NCI-H82 treated with DMSO at 0.1 percent for 48 hours (cell line): ENCODE results near the gene HSPA9.

Experiments
- DNase-seq: peaks from one replicate; lab custom pipeline; 2025; ENCODE audit not compliant: unreplicated experiment; lab: John Stamatoyannopoulos, UW

HSPA9 gene

DNA sequence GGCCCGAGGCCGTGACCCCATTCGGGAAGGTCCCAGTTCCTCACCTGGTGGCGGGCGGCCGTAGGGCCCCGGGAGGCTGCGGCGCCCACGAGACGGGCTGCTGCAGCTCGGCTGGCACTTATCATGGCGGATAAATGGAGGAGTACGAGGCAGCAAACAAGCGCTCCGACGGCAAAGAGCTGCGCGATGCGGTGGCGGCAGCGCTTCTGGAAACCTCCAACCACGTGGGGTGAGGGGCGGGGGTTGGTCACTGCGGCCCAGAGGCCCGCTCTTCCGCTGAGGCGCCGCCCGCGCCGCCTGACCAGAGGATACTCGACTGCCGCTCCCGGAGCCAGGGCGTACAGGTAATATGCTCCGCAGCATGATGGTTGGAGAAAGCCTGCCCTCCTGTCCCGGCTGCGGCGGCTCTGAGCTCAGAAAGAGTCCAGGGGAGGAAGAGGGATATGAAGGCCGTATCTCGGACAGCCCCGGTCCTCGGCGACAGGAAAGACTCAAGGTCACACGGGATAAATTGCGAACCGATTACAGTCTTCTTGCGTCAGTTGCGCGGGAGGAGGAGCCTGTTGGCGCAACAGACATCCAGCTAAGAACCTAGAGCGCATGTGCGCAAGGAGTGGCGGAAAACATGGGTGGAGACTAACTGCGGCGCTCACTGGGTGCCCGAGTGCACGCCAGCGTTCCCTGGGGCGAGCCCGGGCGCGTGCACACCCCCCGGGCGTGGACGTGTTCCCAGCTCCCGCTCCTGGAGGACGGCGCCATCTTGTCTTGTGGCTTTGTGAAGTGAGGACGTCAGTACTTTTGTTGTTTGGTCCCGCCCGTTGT lies at the start of gene HSPA9:
HSPA9 (minus strand) TSS at position 208 of the 822 bp plus-strand sequence; CDS start at position 125, 83 bp downstream.
- DNase-seq: peak; percentile 97

- no peak for DNase-seq
Observed at GRCh38 chr5:138623053-138623452, 47.9 kb upstream of the HSPA9 start.

- no peak for DNase-seq
Observed at GRCh38 chr5:138622051-138622450, 46.9 kb upstream of the HSPA9 start.

- DNase-seq: no peak
Observed at GRCh38 chr5:138620663-138621224, 45.5 kb upstream of the HSPA9 start.

DNA sequence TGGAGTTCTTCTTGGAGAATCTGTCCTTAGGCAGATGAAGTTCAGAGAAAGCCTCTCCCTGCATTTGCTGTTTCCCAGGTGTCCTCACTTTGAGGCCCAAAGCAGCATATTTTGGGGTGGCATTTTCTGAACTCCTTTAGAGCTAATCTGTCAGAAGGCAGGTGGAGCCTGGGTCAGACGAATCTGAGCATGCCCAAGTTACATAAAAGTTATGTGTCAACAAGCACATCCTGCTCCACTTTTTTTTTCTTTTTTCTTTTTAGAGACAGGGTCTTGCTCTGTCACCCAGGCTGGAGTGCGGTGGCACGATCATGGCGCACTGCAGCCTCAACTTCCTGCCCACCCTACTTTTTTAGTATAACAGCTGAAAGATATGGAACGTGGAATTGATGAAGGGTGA lies 41.3 kb upstream of the HSPA9 start:
- DNase-seq: no peak

- no peak for DNase-seq
Observed at GRCh38 chr5:138615461-138615860, 40.3 kb upstream of the HSPA9 start.

DNA sequence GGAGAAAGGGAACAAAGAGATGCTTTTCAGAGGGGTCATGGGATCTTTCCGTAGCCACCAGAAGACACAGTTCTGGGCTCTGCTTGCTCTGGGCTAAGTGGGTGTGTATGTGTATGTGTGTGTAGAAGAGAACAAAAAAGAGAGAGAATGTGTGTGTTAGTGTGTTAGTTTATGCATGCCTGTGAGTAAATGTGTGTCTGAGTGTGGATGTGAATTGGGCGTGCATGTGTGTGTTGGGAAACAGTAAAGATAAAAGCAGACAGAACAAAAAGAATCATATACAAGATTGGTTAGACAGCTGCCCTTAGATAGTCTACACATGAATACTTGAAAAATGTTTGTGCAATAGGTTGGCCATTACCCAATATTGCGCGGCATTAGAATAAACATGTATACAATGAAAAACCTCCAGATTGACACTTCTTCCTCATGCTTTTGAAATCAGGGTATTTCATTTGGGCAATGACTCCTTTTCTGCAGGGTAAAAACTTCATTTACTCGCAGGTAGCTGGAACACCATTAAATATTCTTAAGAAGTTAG lies 36.5 kb upstream of the HSPA9 start:
- no peak for DNase-seq

DNA sequence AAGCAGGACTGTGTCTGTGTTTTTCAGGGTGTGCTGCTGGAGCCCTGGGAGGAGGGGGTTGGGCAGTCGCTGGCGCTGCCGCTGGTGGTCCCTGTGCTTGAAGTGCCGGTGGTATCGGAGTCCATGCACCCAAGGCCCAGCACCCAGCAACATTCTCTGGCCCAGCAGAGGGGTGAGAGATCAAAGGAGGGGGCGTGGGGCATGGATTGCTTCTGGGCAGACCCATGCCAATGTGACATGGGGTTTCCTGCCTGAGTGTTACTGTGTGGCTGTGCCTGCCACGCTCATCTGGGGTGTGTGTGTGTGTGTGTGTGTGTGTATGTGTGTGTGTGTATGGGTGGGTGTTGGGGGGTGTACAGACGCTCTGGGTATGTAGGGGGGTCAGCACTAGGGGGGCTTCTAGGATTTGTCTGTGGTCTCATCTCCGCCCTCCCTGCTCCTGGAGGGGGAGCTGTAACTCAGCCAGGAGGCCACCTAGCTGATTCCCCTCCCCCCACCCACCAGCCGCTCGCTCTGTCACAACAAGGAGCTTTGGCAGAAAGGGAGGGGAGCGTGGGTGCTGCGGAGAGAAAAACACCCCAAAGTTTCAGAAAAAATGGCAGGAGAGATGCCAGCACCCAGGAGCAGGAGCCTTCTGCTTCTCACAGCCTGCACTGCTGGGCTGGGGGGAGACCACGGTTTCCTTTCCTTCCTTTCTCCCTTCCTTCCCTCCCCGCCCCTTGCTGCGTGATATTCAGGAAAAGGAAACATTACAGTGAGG lies 35.9 kb upstream of the HSPA9 start:
- peak; percentile 23 for DNase-seq

- peak; percentile 3 for DNase-seq
Observed at GRCh38 chr5:138610415-138610917, 35.3 kb upstream of the HSPA9 start.

- DNase-seq: no peak
Observed at GRCh38 chr5:138606378-138607064, 31.3 kb upstream of the HSPA9 start.

- DNase-seq: no peak
Observed at GRCh38 chr5:138605254-138605972, 30.2 kb upstream of the HSPA9 start.

DNA sequence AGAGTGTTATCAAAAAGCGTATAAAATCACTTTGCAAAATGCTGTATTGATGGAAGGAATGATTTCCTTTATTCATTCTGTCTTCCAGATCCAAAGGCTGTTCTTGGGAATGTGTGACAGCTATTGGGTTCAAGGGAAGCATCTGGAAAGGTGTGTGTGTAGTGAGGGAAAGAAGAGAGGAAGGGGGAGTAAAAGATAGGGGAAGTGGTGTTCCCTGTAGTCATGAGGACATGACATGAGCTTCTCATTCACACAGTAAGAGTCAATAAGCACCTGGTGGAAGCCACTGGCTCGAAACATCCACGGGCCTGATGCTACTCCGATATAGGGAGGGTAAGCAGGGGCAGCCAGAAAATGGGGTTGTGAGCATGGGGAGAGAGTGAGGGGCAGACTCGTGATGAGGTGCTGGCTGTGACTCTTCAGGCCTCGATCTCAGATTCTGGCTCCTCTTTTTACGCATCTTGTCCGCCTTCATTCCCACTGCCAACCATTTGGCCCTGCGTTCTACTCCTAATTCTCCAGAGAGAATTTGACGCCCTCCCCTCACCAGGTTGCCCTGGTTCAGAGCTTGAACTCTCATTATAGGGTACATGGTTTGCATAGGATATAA lies 29.1 kb upstream of the HSPA9 start:
- no peak for DNase-seq

DNA sequence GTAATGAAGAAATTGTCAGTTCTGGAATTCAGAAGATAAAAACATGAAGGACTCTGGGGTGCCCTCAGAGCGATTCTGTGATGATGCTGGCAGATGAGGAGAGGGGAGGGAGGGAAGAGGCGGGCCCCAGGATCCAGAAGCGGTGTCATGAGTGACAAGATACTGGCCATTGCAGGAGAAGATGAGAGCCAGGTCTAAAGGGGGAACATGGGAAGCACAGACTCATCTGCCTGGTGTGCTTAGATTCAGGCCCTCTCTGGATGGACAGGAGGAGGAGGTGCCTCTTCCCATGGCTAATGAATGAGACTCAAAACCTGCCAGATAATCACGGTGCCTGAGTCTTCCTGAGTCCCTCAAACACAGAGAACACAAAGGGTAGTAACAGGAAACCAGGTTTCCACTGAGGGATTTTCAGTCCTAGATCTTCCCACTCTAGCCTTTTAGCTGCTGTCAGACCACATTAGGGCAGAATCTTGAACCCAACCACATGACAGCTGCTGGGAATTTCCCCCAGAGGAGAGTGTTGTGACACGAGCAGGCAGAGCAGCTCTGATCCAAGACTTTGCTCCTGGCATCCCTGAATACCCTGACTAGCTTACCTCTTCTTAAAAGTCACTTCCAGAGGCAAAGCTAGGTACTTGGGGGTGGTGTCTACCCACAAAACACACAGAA lies 28.2 kb upstream of the HSPA9 start:
- no peak for DNase-seq

- DNase-seq: no peak
Observed at GRCh38 chr5:138602371-138603000, 27.3 kb upstream of the HSPA9 start.

GRCh38 chr5:138601444-138601843 lies 26.2 kb upstream of the HSPA9 start:
- DNase-seq: no peak

- no peak for DNase-seq
Observed at GRCh38 chr5:138600446-138600845, 25.2 kb upstream of the HSPA9 start.

GRCh38 chr5:138597661-138598400 lies 22.6 kb upstream of the HSPA9 start:
- DNase-seq: no peak
